ENCODE measurements around the gene DOCK1.
"Not testable (repeated sequence)": the region's sequence is repeated elsewhere in the genome, so short reads cannot be mapped to it uniquely, and the experiment has no call there.

DOCK1 gene

GRCh38 chr10:126876456-126876855 is 28.8 kb upstream of the DOCK1 start:
- H3K27ac ChIP-seq = no peak overlapping the region
- TF ChIP-seq CTCF (conservative IDR thresholded peaks at IDR 0.05) (no peak), ZFX (IDR thresholded peaks at IDR 0.05) (no peak)

- H3K27ac ChIP-seq = no peak overlapping the region
- TF ChIP-seq CTCF (conservative IDR thresholded peaks at IDR 0.05) (no peak), ZFX (IDR thresholded peaks at IDR 0.05) (no peak)
Observed at GRCh38 chr10:126877390-126877789, 27.8 kb upstream of the DOCK1 start.

- no peak for TF ChIP-seq ZFX (IDR thresholded peaks at IDR 0.05)
- no peak for TF ChIP-seq CTCF (conservative IDR thresholded peaks at IDR 0.05)
- H3K27ac ChIP-seq = no peak overlapping the region
Observed at GRCh38 chr10:126878594-126878993, 26.6 kb upstream of the DOCK1 start.

GRCh38 chr10:126880926-126881325 is 24.3 kb upstream of the DOCK1 start:
- TF ChIP-seq CTCF (conservative IDR thresholded peaks at IDR 0.05) = no peak
- TF ChIP-seq ZFX (IDR thresholded peaks at IDR 0.05) = no peak
- H3K27ac ChIP-seq = no peak overlapping the region

- H3K27ac ChIP-seq = not testable (repeated sequence)
Observed at GRCh38 chr10:126882055-126882454, 23.2 kb upstream of the DOCK1 start.

- not testable (repeated sequence) for H3K27ac ChIP-seq
Observed at GRCh38 chr10:126888436-126888835, 16.8 kb upstream of the DOCK1 start.

- no peak for TF ChIP-seq CTCF (conservative IDR thresholded peaks at IDR 0.05)
- TF ChIP-seq ZFX (IDR thresholded peaks at IDR 0.05) = no peak
- no peak overlapping the region for H3K27ac ChIP-seq
Observed at GRCh38 chr10:126889421-126889820, 15.8 kb upstream of the DOCK1 start.

GRCh38 chr10:126890797-126891196 is 14.4 kb upstream of the DOCK1 start:
- H3K27ac ChIP-seq = not testable (repeated sequence)

GRCh38 chr10:126892226-126893175 is 12.7 kb upstream of the DOCK1 start:
- TF ChIP-seq ZFX (IDR thresholded peaks at IDR 0.05) = no peak
- TF ChIP-seq CTCF (conservative IDR thresholded peaks at IDR 0.05) = no peak

More at GRCh38 chr10:126892226-126893175, 12.7 kb upstream of the DOCK1 start:
- no peak overlapping the region for H3K27ac ChIP-seq

All from C4-2B (cell line).